PC-3 (cell line): ENCODE measurements around the gene TMIGD1. TPM values are rescaled to one million over a fixed set of nuclear protein-coding genes. Genes with fewer than 3 reads are reported as not detected.

ENCODE experiments used
- ATAC-seq: fragments of 200-7000 bp; cut with Tn5 transposase; 2 replicates; pipeline ENCODE4 v1.9.1; 2020; ENCODE audit warnings: mild to moderate bottlenecking, moderate library complexity
- BruUV-seq: library from RNA; stranded (reverse); fragments of 400-500 nt; replicated peaks from 2 replicates; lab custom pipeline; 2021; lab: Mats Ljungman, UMichigan
- CTCF ChIA-PET: fragments of 300-600 bp; sonication (Branson Sonifier 250); formaldehyde crosslinking; loops from one replicate; lab custom pipeline; 2022; ENCODE audit warnings: antibody characterized with exemption; lab: Charles Lee
- POLR2A ChIA-PET: fragments of 300-600 bp; sonication (Branson Sonifier 250); formaldehyde crosslinking; loops from one replicate; lab custom pipeline; 2022; ENCODE audit warnings: antibody characterized with exemption; ENCODE audit not compliant: unreplicated experiment; lab: Charles Lee
- DNase-seq: peaks from one replicate; pipeline ENCODE4 v3.0.0-alpha.2; 2015
- H2AFZ ChIP-seq: fragments of 300-600 bp; sonication (generic); 2 replicates; pipeline ENCODE4 v1.6.0; 2016; ENCODE audit warnings: antibody characterized with exemption, low read length
- H3F3A ChIP-seq: fragments of 300-600 bp; sonication (generic); one replicate; pipeline ENCODE4 v1.6.0; 2017; ENCODE audit warnings: antibody characterized with exemption, low read length, control low read depth, mild to moderate bottlenecking; ENCODE audit not compliant: unreplicated experiment
- H3K27ac ChIP-seq: fragments of 300-600 bp; sonication (generic); 2 replicates; pipeline ENCODE4 v1.5.1; 2016; ENCODE audit warnings: mild to moderate bottlenecking, low read length
- H3K27me3 ChIP-seq: fragments of 300-600 bp; sonication (generic); 2 replicates; pipeline ENCODE4 v1.6.1; 2016; ENCODE audit warnings: low read length, mixed read lengths
- H3K36me3 ChIP-seq: fragments of 300-600 bp; sonication (generic); 2 replicates; pipeline ENCODE4 v1.6.1; 2016; ENCODE audit warnings: low read depth, mixed run types, low read length, mixed read lengths
- H3K4me1 ChIP-seq: fragments of 300-600 bp; sonication (generic); 2 replicates; pipeline ENCODE4 v1.5.1; 2016; ENCODE audit warnings: low read length; ENCODE audit not compliant: insufficient read depth
- H3K4me2 ChIP-seq: fragments of 300-600 bp; sonication (generic); 2 replicates; pipeline ENCODE4 v1.6.0; 2016; ENCODE audit warnings: low read length
- H3K4me3 ChIP-seq: fragments of 300-600 bp; sonication (generic); 2 replicates; pipeline ENCODE4 v1.5.1; 2016; ENCODE audit warnings: mild to moderate bottlenecking, low read length, mixed read lengths
- H3K79me2 ChIP-seq: fragments of 300-600 bp; sonication (generic); 2 replicates; pipeline ENCODE4 v1.6.1; 2017; ENCODE audit warnings: low read length, mixed read lengths
- H3K9ac ChIP-seq: fragments of 300-600 bp; sonication (generic); 2 replicates; pipeline ENCODE4 v1.6.0; 2016; ENCODE audit warnings: mild to moderate bottlenecking, low read length
- H3K9me2 ChIP-seq: fragments of 300-600 bp; sonication (generic); replicated peaks from 2 replicates; pipeline ENCODE4 v1.6.1; 2016; ENCODE audit warnings: mixed run types, low read length, mixed read lengths
- H3K9me3 ChIP-seq: fragments of 300-600 bp; sonication (generic); 2 replicates; pipeline ENCODE4 v1.6.1; 2016; ENCODE audit warnings: low read length, mixed read lengths
- H4K20me1 ChIP-seq: fragments of 300-600 bp; sonication (generic); 2 replicates; pipeline ENCODE4 v1.6.1; 2016; ENCODE audit warnings: low read length, mixed read lengths
- CTCF ChIP-seq: fragments of 300-600 bp; sonication (generic); conservative IDR thresholded peaks from 2 replicates; pipeline ENCODE4 v1.5.1; 2017; ENCODE audit warnings: antibody characterized with exemption, low read depth, mild to moderate bottlenecking, low read length
- EZH2 ChIP-seq: fragments of 300-600 bp; sonication (generic); IDR thresholded peaks from one replicate; pipeline ENCODE4 v1.6.1; 2017; ENCODE audit warnings: antibody characterized with exemption, mild to moderate bottlenecking, low read length; ENCODE audit not compliant: unreplicated experiment
- EZH2phosphoT487 ChIP-seq: fragments of 300-600 bp; sonication (generic); IDR thresholded peaks from 2 replicates; pipeline ENCODE4 v1.6.1; 2018; ENCODE audit warnings: mild to moderate bottlenecking, antibody characterized with exemption, low read length, borderline replicate concordance
- intact Hi-C: fragments of 100-400 bp; cut with micrococcal nuclease; formaldehyde crosslinking; loops from 2 replicates; pipeline ENCODE4 v1.9.0; 2023
- total RNA-seq: library from RNA; depleted of rRNA; stranded (reverse); fragments of >200 nt; gene quantifications from 2 replicates; pipeline ENCODE4 v1.2.3, GENCODE V29; 2014

TMIGD1 gene
- total RNA-seq, 1 experiment from 2014 or later: not detected

DNA sequence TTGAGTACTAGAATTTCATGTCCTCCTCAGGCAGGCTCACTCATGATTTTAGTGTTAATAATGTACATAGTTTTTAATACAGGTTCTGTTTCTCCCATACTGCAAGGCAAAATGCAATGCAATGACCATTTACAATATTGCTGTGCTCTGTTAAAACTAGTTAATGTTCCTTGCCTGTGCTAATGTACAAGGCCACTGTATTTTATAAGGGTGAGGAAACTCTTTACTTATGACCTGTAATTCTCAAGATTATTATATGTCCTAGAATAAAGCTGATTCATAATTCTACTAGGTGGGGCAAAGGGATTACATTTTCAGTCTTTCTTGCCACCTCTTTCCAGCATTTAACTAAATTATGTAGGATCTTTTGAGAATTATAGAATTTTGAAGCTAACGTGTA lies 19.4 kb downstream of the TMIGD1 start:
- intact Hi-C loops: no loop called here
- Histone ChIP-seq H3K4me2 (no peak overlapping the region), H3K79me2 (no peaks in the 10 kb centered on the region), H3K9me3 (no peaks in the 10 kb centered on the region), H3K27me3 (no peaks in the 10 kb centered on the region), H3F3A (no peaks in the 10 kb centered on the region), H3K4me3 (no peak overlapping the region), H3K36me3 (no peaks in the 10 kb centered on the region), H3K9ac (no peak overlapping the region), H3K27ac (no peak overlapping the region), H4K20me1 (no peaks in the 10 kb centered on the region), H2AFZ (no peak overlapping the region), H3K9me2 (no peaks in the 10 kb centered on the region), H3K4me1 (peaks cover 15% of the 10 kb centered on the region)
- ATAC-seq (no peak), DNase-seq (no peak)
- POLR2A ChIA-PET: no interaction called here
- no TSS peak for BruUV-seq
- CTCF ChIA-PET: no interaction called here
- TF ChIP-seq EZH2: no peak

DNA sequence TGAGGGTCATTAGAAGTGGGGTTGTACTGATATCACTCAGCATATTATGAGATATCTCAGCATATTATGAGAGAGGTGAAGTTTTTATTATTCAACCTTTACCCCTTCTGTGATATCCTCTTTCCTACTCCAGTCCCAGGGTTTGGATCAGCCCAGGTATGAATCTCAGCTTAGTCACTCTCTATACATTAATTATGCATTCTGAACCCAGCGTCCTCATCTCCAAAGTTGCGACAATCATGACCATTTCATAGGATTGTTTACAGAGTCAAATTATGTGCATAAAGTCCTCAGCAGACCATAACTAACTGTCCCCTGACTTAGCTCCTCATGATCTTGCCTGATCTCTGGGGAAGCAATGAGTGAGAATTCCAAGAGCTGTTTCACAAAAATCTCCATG lies 21.6 kb downstream of the TMIGD1 start:
- Histone ChIP-seq H3K36me3 (no peaks in the 10 kb centered on the region), H3F3A (no peaks in the 10 kb centered on the region), H4K20me1 (no peaks in the 10 kb centered on the region), H2AFZ (no peak overlapping the region), H3K9me3 (no peaks in the 10 kb centered on the region), H3K4me2 (0 out of 2 replicates have a peak overlapping the region, but pooled peaks have one; percentile 47), H3K4me3 (no peak overlapping the region), H3K27me3 (no peaks in the 10 kb centered on the region), H3K27ac (no peak overlapping the region), H3K9ac (no peak overlapping the region), H3K9me2 (no peaks in the 10 kb centered on the region), H3K79me2 (no peaks in the 10 kb centered on the region), H3K4me1 (peaks cover 7% of the 10 kb centered on the region)
- CTCF ChIA-PET: no interaction called here
- intact Hi-C loops: no loop called here
- TF ChIP-seq EZH2 (no peak), EZH2phosphoT487 (no peak), CTCF (no peak)
- BruUV-seq: no TSS peak
- peak; percentile 35 for DNase-seq
- peak; percentile 67 for ATAC-seq
- POLR2A ChIA-PET: interaction anchor here (0.6 kb wide), 1 partner anchor 595 kb away, joined by 4 read pairs; no protein-coding TSS in a partner anchor

GRCh38 chr17:30310562-30310961 lies 23.3 kb downstream of the TMIGD1 start:
- H3K27ac ChIP-seq: no peak overlapping the region
- no peaks in the 10 kb centered on the region for H3K79me2 ChIP-seq
- CTCF ChIA-PET: no interaction called here
- intact Hi-C loops: no loop called here
- no TSS peak for BruUV-seq
- no peak for TF ChIP-seq CTCF
- no peak for TF ChIP-seq EZH2
- TF ChIP-seq EZH2phosphoT487: no peak
- H3K9me3 ChIP-seq: no peaks in the 10 kb centered on the region
- H2AFZ ChIP-seq: no peak overlapping the region
- no peaks in the 10 kb centered on the region for H3K36me3 ChIP-seq
- H3K9ac ChIP-seq: no peak overlapping the region
- no peaks in the 10 kb centered on the region for H3K9me2 ChIP-seq
- no peak overlapping the region for H3K4me2 ChIP-seq
- no peak overlapping the region for H3K4me3 ChIP-seq
- ATAC-seq: no peak
- no peaks in the 10 kb centered on the region for H3K27me3 ChIP-seq
- H3K4me1 ChIP-seq: peaks cover 7% of the 10 kb centered on the region
- no peaks in the 10 kb centered on the region for H3F3A ChIP-seq
- DNase-seq: no peak
- POLR2A ChIA-PET: no interaction called here
- H4K20me1 ChIP-seq: no peaks in the 10 kb centered on the region
